Measurements from ENCODE around the gene TRPM6.

The TRPM6 gene

GRCh38 chr9:74762950-74763349 lies 124.8 kb downstream of the TRPM6 start:
- POLR2A ChIA-PET = no interaction called here
- DNase-seq (ENCODE audit: extremely low spot score) = no peak
- no peak for TF ChIP-seq HDGF (IDR thresholded peaks at IDR 0.05; ENCODE audit: borderline replicate concordance)
- no peak for TF ChIP-seq PKNOX1 (IDR thresholded peaks at IDR 0.05)
- no peak for TF ChIP-seq SP1 (IDR thresholded peaks at IDR 0.05)
- TF ChIP-seq NFRKB (IDR thresholded peaks at IDR 0.05) = no peak
- no peak for TF ChIP-seq FOXK2 (IDR thresholded peaks at IDR 0.05)
- TF ChIP-seq CTBP1 (IDR thresholded peaks at IDR 0.05; ENCODE audit: borderline replicate concordance) = no peak
- no peak for TF ChIP-seq SUZ12 (IDR thresholded peaks at IDR 0.05)
- TF ChIP-seq ARNT (IDR thresholded peaks at IDR 0.05) = no peak
- no peak for TF ChIP-seq BHLHE40 (IDR thresholded peaks at IDR 0.05; ENCODE audit: borderline replicate concordance)
- no peak for TF ChIP-seq ELF4 (IDR thresholded peaks at IDR 0.05)
- no peak for TF ChIP-seq L3MBTL2 (conservative IDR thresholded peaks at IDR 0.05)
- TF ChIP-seq FOXM1 (IDR thresholded peaks at IDR 0.05; ENCODE audit: borderline replicate concordance) = no peak
- CTCF ChIA-PET = no interaction called here

- CTCF ChIA-PET = no interaction called here
- POLR2A ChIA-PET = no interaction called here
- TF ChIP-seq FOXA1 (IDR thresholded peaks at IDR 0.05) (no peak), ZNF384 (IDR thresholded peaks at IDR 0.05) (no peak), CTBP1 (IDR thresholded peaks at IDR 0.05; ENCODE audit: borderline replicate concordance) (no peak), FOXK2 (IDR thresholded peaks at IDR 0.05) (no peak), NFRKB (IDR thresholded peaks at IDR 0.05) (no peak), ARNT (IDR thresholded peaks at IDR 0.05) (no peak), SP1 (IDR thresholded peaks at IDR 0.05) (no peak)
- DNase-seq (ENCODE audit: extremely low spot score) = no peak
Observed at GRCh38 chr9:74760031-74760700, 127.6 kb downstream of the TRPM6 start.

- CTCF ChIA-PET = no interaction called here
- no peak for DNase-seq (ENCODE audit: extremely low spot score)
- TF ChIP-seq CTBP1 (IDR thresholded peaks at IDR 0.05; ENCODE audit: borderline replicate concordance) (no peak), BHLHE40 (IDR thresholded peaks at IDR 0.05; ENCODE audit: borderline replicate concordance) (no peak), FOXM1 (IDR thresholded peaks at IDR 0.05; ENCODE audit: borderline replicate concordance) (no peak), ARNT (IDR thresholded peaks at IDR 0.05) (no peak), FOXK2 (IDR thresholded peaks at IDR 0.05) (no peak), L3MBTL2 (conservative IDR thresholded peaks at IDR 0.05) (no peak), NFRKB (IDR thresholded peaks at IDR 0.05) (no peak), TARDBP (IDR thresholded peaks at IDR 0.05) (no peak), PKNOX1 (IDR thresholded peaks at IDR 0.05) (no peak), SP1 (IDR thresholded peaks at IDR 0.05) (no peak), HDGF (IDR thresholded peaks at IDR 0.05; ENCODE audit: borderline replicate concordance) (no peak), ELF4 (IDR thresholded peaks at IDR 0.05) (no peak), LEF1 (IDR thresholded peaks at IDR 0.05; ENCODE audit: borderline replicate concordance) (no peak), ZNF384 (IDR thresholded peaks at IDR 0.05) (no peak), FOXA1 (IDR thresholded peaks at IDR 0.05) (no peak), SUZ12 (IDR thresholded peaks at IDR 0.05) (no peak)
Observed at GRCh38 chr9:74755999-74756398, 131.7 kb downstream of the TRPM6 start.

GRCh38 chr9:74755355-74755754 lies 132.4 kb downstream of the TRPM6 start:
- DNase-seq (ENCODE audit: extremely low spot score) = no peak
- TF ChIP-seq ZNF384 (IDR thresholded peaks at IDR 0.05) (no peak), HDGF (IDR thresholded peaks at IDR 0.05; ENCODE audit: borderline replicate concordance) (no peak), BHLHE40 (IDR thresholded peaks at IDR 0.05; ENCODE audit: borderline replicate concordance) (no peak), FOXM1 (IDR thresholded peaks at IDR 0.05; ENCODE audit: borderline replicate concordance) (no peak), L3MBTL2 (conservative IDR thresholded peaks at IDR 0.05) (no peak), SUZ12 (IDR thresholded peaks at IDR 0.05) (no peak), SP1 (IDR thresholded peaks at IDR 0.05) (no peak), PKNOX1 (IDR thresholded peaks at IDR 0.05) (no peak), FOXK2 (IDR thresholded peaks at IDR 0.05) (no peak), LEF1 (IDR thresholded peaks at IDR 0.05; ENCODE audit: borderline replicate concordance) (no peak), TARDBP (IDR thresholded peaks at IDR 0.05) (no peak), ELF4 (IDR thresholded peaks at IDR 0.05) (no peak), FOXA1 (IDR thresholded peaks at IDR 0.05) (no peak), CTBP1 (IDR thresholded peaks at IDR 0.05; ENCODE audit: borderline replicate concordance) (no peak), ARNT (IDR thresholded peaks at IDR 0.05) (no peak), NFRKB (IDR thresholded peaks at IDR 0.05) (no peak)
- ChIA-PET POLR2A (no interaction called here), CTCF (no interaction called here)

More at GRCh38 chr9:74755999-74756398, 131.7 kb downstream of the TRPM6 start:
- POLR2A ChIA-PET = no interaction called here

- CTCF ChIA-PET = no interaction called here
- no peak for DNase-seq (ENCODE audit: extremely low spot score)
- TF ChIP-seq FOXA1 (IDR thresholded peaks at IDR 0.05) = no peak
- no peak for TF ChIP-seq PKNOX1 (IDR thresholded peaks at IDR 0.05)
- TF ChIP-seq SUZ12 (IDR thresholded peaks at IDR 0.05) = no peak
- no peak for TF ChIP-seq NFRKB (IDR thresholded peaks at IDR 0.05)
- no peak for TF ChIP-seq BHLHE40 (IDR thresholded peaks at IDR 0.05; ENCODE audit: borderline replicate concordance)
- TF ChIP-seq FOXM1 (IDR thresholded peaks at IDR 0.05; ENCODE audit: borderline replicate concordance) = no peak
- no peak for TF ChIP-seq HDGF (IDR thresholded peaks at IDR 0.05; ENCODE audit: borderline replicate concordance)
- TF ChIP-seq ELF4 (IDR thresholded peaks at IDR 0.05) = no peak
- TF ChIP-seq ARNT (IDR thresholded peaks at IDR 0.05) = no peak
- TF ChIP-seq CTBP1 (IDR thresholded peaks at IDR 0.05; ENCODE audit: borderline replicate concordance) = no peak
- TF ChIP-seq L3MBTL2 (conservative IDR thresholded peaks at IDR 0.05) = no peak
- no peak for TF ChIP-seq TARDBP (IDR thresholded peaks at IDR 0.05)
- TF ChIP-seq SP1 (IDR thresholded peaks at IDR 0.05) = no peak
- TF ChIP-seq FOXK2 (IDR thresholded peaks at IDR 0.05) = no peak
- TF ChIP-seq ZNF384 (IDR thresholded peaks at IDR 0.05) = no peak
- TF ChIP-seq LEF1 (IDR thresholded peaks at IDR 0.05; ENCODE audit: borderline replicate concordance) = no peak
- POLR2A ChIA-PET = no interaction called here
Observed at GRCh38 chr9:74753650-74754049, 134.1 kb downstream of the TRPM6 start.

Data from HEK293T (cell line).